SK-N-SH treated with all-trans-retinoic acid at 6 μM for 48 hours (cell line): ENCODE data around the gene NADK2.

Experiments used
- ARNTL ChIP-seq: fragments of 450-650 bp; formaldehyde crosslinking; IDR thresholded peaks from 2 replicates; pipeline ENCODE4 v1.5.0; 2020; ENCODE audit warnings: low read depth, mild to moderate bottlenecking, moderate library complexity, borderline replicate concordance
- BACH2 ChIP-seq: fragments of 250-450 bp; sonication (Bioruptor Pico); IDR thresholded peaks from 2 replicates; pipeline ENCODE4 v1.9.0; 2021; ENCODE audit warnings: mild to moderate bottlenecking, borderline replicate concordance
- OSR1 ChIP-seq: fragments of 250-450 bp; sonication (Bioruptor Pico); IDR thresholded peaks from 2 replicates; pipeline ENCODE4 v1.8.0; 2022; ENCODE audit warnings: moderate library complexity, mild to moderate bottlenecking, inconsistent platforms
- PPARA ChIP-seq: fragments of 250-450 bp; sonication (Bioruptor Pico); IDR thresholded peaks from 2 replicates; pipeline ENCODE4 v1.5.0; 2020; ENCODE audit warnings: mild to moderate bottlenecking, borderline replicate concordance
- SNAI2 ChIP-seq: fragments of 250-450 bp; sonication (Bioruptor Pico); IDR thresholded peaks from 2 replicates; pipeline ENCODE4 v1.5.0; 2020; ENCODE audit warnings: mild to moderate bottlenecking, moderate library complexity
- ZFP3 ChIP-seq: fragments of 250-450 bp; sonication (Bioruptor Pico); IDR thresholded peaks from 2 replicates; pipeline ENCODE4 v1.5.0; 2020; ENCODE audit warnings: mild to moderate bottlenecking, moderate library complexity
- TF ChIP-seq, protein P1 (sequence below): fragments of 250-450 bp; sonication (Bioruptor Pico); IDR thresholded peaks from 2 replicates; pipeline ENCODE4 v1.8.0; 2020; ENCODE audit warnings: mild to moderate bottlenecking, moderate library complexity, borderline replicate concordance
- TF ChIP-seq, protein P2 (sequence below): fragments of 250-450 bp; sonication (Bioruptor Pico); IDR thresholded peaks from 2 replicates; pipeline ENCODE4 v1.8.0; 2021; ENCODE audit warnings: low read depth, mild to moderate bottlenecking, moderate library complexity, borderline replicate concordance
- TF ChIP-seq, protein P3 (sequence below): fragments of 250-450 bp; sonication (Bioruptor Pico); IDR thresholded peaks from 2 replicates; pipeline ENCODE4 v1.5.1; 2020; ENCODE audit warnings: low read depth, mild to moderate bottlenecking, moderate library complexity

DNA sequence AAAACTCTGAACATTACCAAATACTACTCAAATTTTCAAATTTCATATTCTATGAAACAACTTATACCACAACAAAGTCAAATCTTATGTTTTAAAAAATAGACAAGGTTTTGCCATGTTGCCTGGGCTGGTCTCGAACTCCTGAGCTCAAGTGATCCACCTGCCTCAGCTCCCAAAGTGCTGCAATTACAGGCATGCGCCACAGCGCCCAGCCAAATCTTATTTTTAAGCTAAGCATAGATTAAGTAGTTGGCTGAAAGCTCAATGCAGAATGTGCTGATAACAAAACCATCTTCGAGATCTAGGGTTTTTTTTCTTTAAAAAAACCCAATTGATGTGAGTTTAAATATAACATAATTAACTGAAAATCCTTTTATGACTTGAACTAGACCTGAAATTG, 96.4 kb downstream of the NADK2 start:
- TF ChIP-seq, protein P1, sequence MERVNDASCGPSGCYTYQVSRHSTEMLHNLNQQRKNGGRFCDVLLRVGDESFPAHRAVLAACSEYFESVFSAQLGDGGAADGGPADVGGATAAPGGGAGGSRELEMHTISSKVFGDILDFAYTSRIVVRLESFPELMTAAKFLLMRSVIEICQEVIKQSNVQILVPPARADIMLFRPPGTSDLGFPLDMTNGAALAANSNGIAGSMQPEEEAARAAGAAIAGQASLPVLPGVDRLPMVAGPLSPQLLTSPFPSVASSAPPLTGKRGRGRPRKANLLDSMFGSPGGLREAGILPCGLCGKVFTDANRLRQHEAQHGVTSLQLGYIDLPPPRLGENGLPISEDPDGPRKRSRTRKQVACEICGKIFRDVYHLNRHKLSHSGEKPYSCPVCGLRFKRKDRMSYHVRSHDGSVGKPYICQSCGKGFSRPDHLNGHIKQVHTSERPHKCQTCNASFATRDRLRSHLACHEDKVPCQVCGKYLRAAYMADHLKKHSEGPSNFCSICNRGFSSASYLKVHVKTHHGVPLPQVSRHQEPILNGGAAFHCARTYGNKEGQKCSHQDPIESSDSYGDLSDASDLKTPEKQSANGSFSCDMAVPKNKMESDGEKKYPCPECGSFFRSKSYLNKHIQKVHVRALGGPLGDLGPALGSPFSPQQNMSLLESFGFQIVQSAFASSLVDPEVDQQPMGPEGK, result no peak
- no peak for TF ChIP-seq OSR1 (CRISPR knock-in tag)
- TF ChIP-seq, protein P2, sequence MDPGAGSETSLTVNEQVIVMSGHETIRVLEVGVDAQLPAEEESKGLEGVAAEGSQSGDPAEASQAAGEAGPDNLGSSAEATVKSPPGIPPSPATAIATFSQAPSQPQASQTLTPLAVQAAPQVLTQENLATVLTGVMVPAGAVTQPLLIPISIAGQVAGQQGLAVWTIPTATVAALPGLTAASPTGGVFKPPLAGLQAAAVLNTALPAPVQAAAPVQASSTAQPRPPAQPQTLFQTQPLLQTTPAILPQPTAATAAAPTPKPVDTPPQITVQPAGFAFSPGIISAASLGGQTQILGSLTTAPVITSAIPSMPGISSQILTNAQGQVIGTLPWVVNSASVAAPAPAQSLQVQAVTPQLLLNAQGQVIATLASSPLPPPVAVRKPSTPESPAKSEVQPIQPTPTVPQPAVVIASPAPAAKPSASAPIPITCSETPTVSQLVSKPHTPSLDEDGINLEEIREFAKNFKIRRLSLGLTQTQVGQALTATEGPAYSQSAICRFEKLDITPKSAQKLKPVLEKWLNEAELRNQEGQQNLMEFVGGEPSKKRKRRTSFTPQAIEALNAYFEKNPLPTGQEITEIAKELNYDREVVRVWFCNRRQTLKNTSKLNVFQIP, result no peak
- TF ChIP-seq, protein P3, sequence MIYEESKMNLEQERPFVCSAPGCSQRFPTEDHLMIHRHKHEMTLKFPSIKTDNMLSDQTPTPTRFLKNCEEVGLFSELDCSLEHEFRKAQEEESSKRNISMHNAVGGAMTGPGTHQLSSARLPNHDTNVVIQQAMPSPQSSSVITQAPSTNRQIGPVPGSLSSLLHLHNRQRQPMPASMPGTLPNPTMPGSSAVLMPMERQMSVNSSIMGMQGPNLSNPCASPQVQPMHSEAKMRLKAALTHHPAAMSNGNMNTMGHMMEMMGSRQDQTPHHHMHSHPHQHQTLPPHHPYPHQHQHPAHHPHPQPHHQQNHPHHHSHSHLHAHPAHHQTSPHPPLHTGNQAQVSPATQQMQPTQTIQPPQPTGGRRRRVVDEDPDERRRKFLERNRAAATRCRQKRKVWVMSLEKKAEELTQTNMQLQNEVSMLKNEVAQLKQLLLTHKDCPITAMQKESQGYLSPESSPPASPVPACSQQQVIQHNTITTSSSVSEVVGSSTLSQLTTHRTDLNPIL, result no peak
- TF ChIP-seq PPARA (CRISPR knock-in tag), result no peak
- no peak for TF ChIP-seq ZFP3 (CRISPR knock-in tag)
- no peak for TF ChIP-seq SNAI2 (CRISPR knock-in tag)
- TF ChIP-seq ARNTL (CRISPR knock-in tag), result no peak
- TF ChIP-seq BACH2, result no peak
